HG03139 (cell line): ENCODE results near the gene PTEN.
A peak's percentile ranks its signal among the peaks of the same experiment; 100 is the strongest.
"Not testable (repeated sequence)": the region's sequence is repeated elsewhere in the genome, so short reads cannot be mapped to it uniquely, and the experiment has no call there.

ENCODE experiments used
- ATAC-seq: cut with Tn5 transposase; IDR thresholded peaks from one replicate; pipeline ENCODE4 v1.9.1; 2021; ENCODE audit not compliant: unreplicated experiment

PTEN gene

GRCh38 chr10:87863053-87863943 is at the start of gene PTEN, which contains the start of gene KLLN:
Gene PTEN, plus strand, starts transcription at chr10:87863625. Its CDS starts 845 bp downstream, at chr10:87864470.
Gene KLLN, minus strand, starts transcription at chr10:87863533. Its CDS starts 1,046 bp downstream, at chr10:87862487.
- ATAC-seq, result peak; percentile 30

- no peak for ATAC-seq
These were observed 47.1 kb upstream of the PTEN start for GRCh38 chr10:87816163-87816897.

- no peak for ATAC-seq
These were observed 46.4 kb upstream of the PTEN start for GRCh38 chr10:87816898-87817608.

- peak; percentile 71 for ATAC-seq
These were observed 45.6 kb upstream of the PTEN start, which contains the start of gene ATAD1 for GRCh38 chr10:87817609-87818504. Gene ATAD1, minus strand, starts transcription at chr10:87818226. Its CDS starts 3,627 bp downstream, at chr10:87814599.

- peak; percentile 40 for ATAC-seq
These were observed 44.7 kb upstream of the PTEN start for GRCh38 chr10:87818505-87819288.

- ATAC-seq, result no peak
These were observed 44.2 kb upstream of the PTEN start for GRCh38 chr10:87819289-87819585.

- no peak for ATAC-seq
These were observed 36.8 kb upstream of the PTEN start for GRCh38 chr10:87826653-87827052.

- ATAC-seq, result no peak
These were observed 35.7 kb upstream of the PTEN start for GRCh38 chr10:87827681-87828080.

GRCh38 chr10:87829051-87829450 is 34.4 kb upstream of the PTEN start:
- ATAC-seq, result not testable (repeated sequence)

GRCh38 chr10:87829986-87830729 is 33.3 kb upstream of the PTEN start:
- no peak for ATAC-seq

- no peak for ATAC-seq
These were observed 27.3 kb upstream of the PTEN start for GRCh38 chr10:87836098-87836497.

GRCh38 chr10:87837445-87837844 is 26.0 kb upstream of the PTEN start:
- no peak for ATAC-seq

GRCh38 chr10:87838650-87839049 is 24.8 kb upstream of the PTEN start:
- no peak for ATAC-seq

- no peak for ATAC-seq
These were observed 22.2 kb upstream of the PTEN start for GRCh38 chr10:87841186-87841585.

- no peak for ATAC-seq
These were observed 21.2 kb upstream of the PTEN start for GRCh38 chr10:87842220-87842641.

- ATAC-seq, result no peak
These were observed 20.5 kb upstream of the PTEN start for GRCh38 chr10:87842776-87843497.

GRCh38 chr10:87843714-87844113 is 19.7 kb upstream of the PTEN start:
- ATAC-seq, result no peak
